Colon (tissue), 2 donors: Measurements from ENCODE around the gene DUSP9.
A peak's percentile ranks its signal among the peaks of the same experiment; 100 is the strongest.
"Not testable (repeated sequence)": the region's sequence is repeated elsewhere in the genome, so short reads cannot be mapped to it uniquely, and the experiment has no call there.

ENCODE experiments used
- FAIRE-seq: peaks from 2 replicates; lab custom pipeline; 2012; peaks lifted over from hg19 to GRCh38; lab: Jason Lieb, UNC
- donor health status: control.
- donor health status: control.

DUSP9 gene

GRCh38 chrX:153646620-153647373 is at the start of gene DUSP9:
DUSP9 (plus strand) TSS chrX:153647203; CDS start chrX:153647954, 751 bp downstream.
- FAIRE-seq = no peak

- FAIRE-seq = no peak
Observed at GRCh38 chrX:153598541-153599191, 48.3 kb upstream of the DUSP9 start, which contains the start of gene CCNQ. CCNQ (minus strand) TSS chrX:153599139; CDS start chrX:153599073, 66 bp downstream.

GRCh38 chrX:153599192-153600031 is 47.6 kb upstream of the DUSP9 start:
- FAIRE-seq = no peak

- no peak for FAIRE-seq
Observed at GRCh38 chrX:153600032-153600373, 47.0 kb upstream of the DUSP9 start.

- no peak for FAIRE-seq
Observed at GRCh38 chrX:153600921-153601320, 46.1 kb upstream of the DUSP9 start.

GRCh38 chrX:153601511-153602110 is 45.4 kb upstream of the DUSP9 start:
- FAIRE-seq = no peak

- no peak for FAIRE-seq
Observed at GRCh38 chrX:153602601-153603000, 44.4 kb upstream of the DUSP9 start.

- no peak for FAIRE-seq
Observed at GRCh38 chrX:153603131-153603656, 43.8 kb upstream of the DUSP9 start.

GRCh38 chrX:153604666-153605380 is 42.2 kb upstream of the DUSP9 start:
- not testable (repeated sequence) for FAIRE-seq

- no peak for FAIRE-seq
Observed at GRCh38 chrX:153606503-153606902, 40.5 kb upstream of the DUSP9 start.

GRCh38 chrX:153608376-153608775 is 38.6 kb upstream of the DUSP9 start:
- no peak for FAIRE-seq

GRCh38 chrX:153608806-153609205 is 38.2 kb upstream of the DUSP9 start:
- no peak for FAIRE-seq

GRCh38 chrX:153609917-153610835 is 36.8 kb upstream of the DUSP9 start:
- no peak for FAIRE-seq

GRCh38 chrX:153610836-153611213 is 36.2 kb upstream of the DUSP9 start:
- FAIRE-seq = no peak

GRCh38 chrX:153611298-153612095 is 35.5 kb upstream of the DUSP9 start:
- FAIRE-seq = no peak

- no peak for FAIRE-seq
Observed at GRCh38 chrX:153612413-153612812, 34.6 kb upstream of the DUSP9 start.

- FAIRE-seq = no peak
Observed at GRCh38 chrX:153614818-153615217, 32.2 kb upstream of the DUSP9 start.

- peak; percentile 55 for FAIRE-seq
Observed at GRCh38 chrX:153620576-153620975, 26.4 kb upstream of the DUSP9 start.

GRCh38 chrX:153621949-153622598 is 24.9 kb upstream of the DUSP9 start:
- FAIRE-seq = no peak
